Gastroesophageal sphincter (tissue), 3 donors: ENCODE data around the gene KCNB1.

Experiments
- POLR2A ChIP-seq, 2 donors: fragments of 450-650 bp; IDR thresholded peaks; one replicate each; pipeline ENCODE4 v1.6.1; 2017; ENCODE audit warnings: antibody characterized with exemption in 2 of 2, mild to moderate bottlenecking in 2 of 2, moderate library complexity in 1 of 2
- POLR2AphosphoS5 ChIP-seq: sonication (generic); formaldehyde crosslinking; IDR thresholded peaks from one replicate; pipeline ENCODE4 v1.6.1; 2017; ENCODE audit warnings: antibody characterized with exemption
- TF ChIP-seq, protein P1 (sequence below), 4 experiments: fragments of 200-600 bp in 2 of 4; fragments of 450-650 bp in 2 of 4; sonication (generic) in 1 of 4; IDR thresholded peaks; one replicate each; pipeline ENCODE4 v1.5.1; 2017 to 2019; ENCODE audit warnings: antibody characterized with exemption in 4 of 4, mild to moderate bottlenecking in 2 of 4, moderate library complexity in 2 of 4

DNA sequence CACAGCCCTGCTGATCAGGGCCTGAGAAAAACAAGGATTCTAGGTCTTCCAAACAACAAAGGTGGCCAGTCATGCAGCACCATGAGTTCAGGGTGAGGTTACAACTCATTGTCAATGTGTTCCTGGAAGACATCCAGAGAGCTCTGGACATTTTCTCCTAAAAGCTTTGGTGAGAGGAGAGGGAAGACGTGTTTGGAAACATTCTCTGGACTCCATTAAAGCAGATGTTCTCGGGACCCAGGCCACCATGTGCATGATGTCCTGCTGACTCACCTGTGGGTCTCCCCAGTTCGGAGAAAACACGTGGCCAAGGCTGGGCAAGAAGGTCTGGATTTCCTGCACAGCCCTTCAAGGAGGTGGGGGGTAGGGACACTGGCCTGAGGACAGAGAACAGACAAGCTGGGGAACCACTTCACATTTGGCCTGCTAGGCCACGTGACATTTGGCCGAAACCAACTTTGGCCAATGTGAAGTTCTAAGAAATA lies 61.6 kb downstream of the KCNB1 start:
- TF ChIP-seq POLR2A (IDR thresholded peaks at IDR 0.05) (no peak), POLR2AphosphoS5 (peak; percentile 96)
- TF ChIP-seq, protein P1, sequence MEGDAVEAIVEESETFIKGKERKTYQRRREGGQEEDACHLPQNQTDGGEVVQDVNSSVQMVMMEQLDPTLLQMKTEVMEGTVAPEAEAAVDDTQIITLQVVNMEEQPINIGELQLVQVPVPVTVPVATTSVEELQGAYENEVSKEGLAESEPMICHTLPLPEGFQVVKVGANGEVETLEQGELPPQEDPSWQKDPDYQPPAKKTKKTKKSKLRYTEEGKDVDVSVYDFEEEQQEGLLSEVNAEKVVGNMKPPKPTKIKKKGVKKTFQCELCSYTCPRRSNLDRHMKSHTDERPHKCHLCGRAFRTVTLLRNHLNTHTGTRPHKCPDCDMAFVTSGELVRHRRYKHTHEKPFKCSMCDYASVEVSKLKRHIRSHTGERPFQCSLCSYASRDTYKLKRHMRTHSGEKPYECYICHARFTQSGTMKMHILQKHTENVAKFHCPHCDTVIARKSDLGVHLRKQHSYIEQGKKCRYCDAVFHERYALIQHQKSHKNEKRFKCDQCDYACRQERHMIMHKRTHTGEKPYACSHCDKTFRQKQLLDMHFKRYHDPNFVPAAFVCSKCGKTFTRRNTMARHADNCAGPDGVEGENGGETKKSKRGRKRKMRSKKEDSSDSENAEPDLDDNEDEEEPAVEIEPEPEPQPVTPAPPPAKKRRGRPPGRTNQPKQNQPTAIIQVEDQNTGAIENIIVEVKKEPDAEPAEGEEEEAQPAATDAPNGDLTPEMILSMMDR (IDR thresholded peaks at IDR 0.05), result no peak
